IPS-15b (cell line): ENCODE results near the gene ALKAL2.

Source experiments
- H3K27me3 ChIP-seq: one replicate; pipeline ENCODE4 v1.6.1; 2013; ENCODE audit warnings: low read length; ENCODE audit not compliant: control insufficient read depth, insufficient read depth
- H3K36me3 ChIP-seq: one replicate; pipeline ENCODE4 v1.6.1; 2013; ENCODE audit warnings: low read length; ENCODE audit not compliant: control insufficient read depth, insufficient read depth
- H3K4me1 ChIP-seq: one replicate; pipeline ENCODE4 v1.6.1; 2013; ENCODE audit warnings: mild to moderate bottlenecking, low read length; ENCODE audit not compliant: control insufficient read depth, insufficient read depth
- H3K4me3 ChIP-seq: one replicate; pipeline ENCODE4 v1.5.1; 2013; ENCODE audit warnings: low read depth, low read length
- H3K9ac ChIP-seq: one replicate; pipeline ENCODE4 v1.6.1; 2013; ENCODE audit warnings: low read depth, mild to moderate bottlenecking, low read length
- H3K9me3 ChIP-seq: one replicate; pipeline ENCODE4 v1.6.1; 2013; ENCODE audit warnings: mild to moderate bottlenecking, low read length; ENCODE audit not compliant: control insufficient read depth, insufficient read depth

ALKAL2 gene

DNA sequence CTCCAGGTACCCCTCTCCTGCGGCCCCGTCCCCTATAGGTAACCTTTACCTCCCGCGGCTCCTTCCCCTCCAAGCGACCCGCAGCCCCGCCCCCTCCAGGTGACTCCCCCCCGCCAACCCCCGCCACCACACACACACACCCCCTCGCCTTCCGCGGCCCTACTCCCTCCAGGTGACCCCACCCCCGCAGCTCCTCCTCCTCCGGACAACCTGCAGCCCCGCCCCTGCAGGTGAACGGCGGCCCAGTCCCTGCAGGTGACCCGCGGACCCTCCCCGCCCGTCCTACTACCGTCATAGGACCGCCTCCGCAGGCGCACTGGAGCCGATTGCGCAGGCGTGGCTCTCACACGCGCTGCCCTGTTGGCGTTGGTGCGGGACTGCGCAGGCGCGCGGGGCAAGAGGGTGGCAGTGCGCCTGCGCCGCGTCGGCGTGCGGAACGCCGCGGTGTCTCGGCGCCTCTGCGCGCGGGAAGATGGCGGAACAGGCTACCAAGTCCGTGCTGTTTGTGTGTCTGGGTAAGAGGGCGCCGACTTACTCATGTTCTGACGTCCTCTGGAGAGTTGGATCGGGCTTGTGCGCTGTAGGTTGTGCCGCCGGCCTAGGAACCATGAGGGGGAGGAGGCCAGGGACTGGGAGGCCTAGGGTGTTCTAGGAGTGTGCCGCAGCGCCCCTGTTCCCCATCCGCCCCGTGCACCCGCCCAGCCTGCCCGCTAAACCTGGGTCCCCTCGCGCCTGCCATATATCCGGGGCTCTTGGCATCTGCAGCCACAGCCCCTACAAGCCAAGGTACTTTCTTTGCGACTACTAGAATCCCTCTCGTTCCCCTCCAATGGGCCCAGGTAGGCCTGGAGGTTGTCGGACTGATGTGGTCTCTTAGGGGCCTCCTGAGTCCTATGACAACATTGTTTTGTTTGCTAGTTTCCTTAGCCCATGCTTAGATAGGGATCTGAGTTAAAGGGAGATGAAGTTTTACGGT is 23.1 kb downstream of the ALKAL2 start, which contains the start of gene ACP1:
Gene ACP1 (plus strand): TSS at position 455 of the 976 bp plus-strand sequence. CDS start 18 bp downstream, at position 473.
- Histone ChIP-seq H3K27me3 (peaks cover 11% of the 10 kb centered on the region), H3K4me1 (peaks cover 12% of the 10 kb centered on the region), H3K36me3 (no peaks in the 10 kb centered on the region), H3K9ac (peak within 1 kb of the TSS; percentile 87), H3K9me3 (no peaks in the 10 kb centered on the region), H3K4me3 (peak within 1 kb of the TSS; percentile 81)

- Histone ChIP-seq H3K27me3 (peaks cover 11% of the 10 kb centered on the region), H3K4me3 (peak within 1 kb of the TSS; percentile 81), H3K4me1 (peaks cover 12% of the 10 kb centered on the region), H3K9me3 (no peaks in the 10 kb centered on the region), H3K9ac (peak within 1 kb of the TSS; percentile 87), H3K36me3 (no peaks in the 10 kb centered on the region)
Measured at GRCh38 chr2:263774-264492, 24.0 kb downstream of the ALKAL2 start, which contains the start of gene SH3YL1. TSS of gene SH3YL1 (minus strand) at chr2:264032. CDS start at chr2:263984, 48 bp downstream.

DNA sequence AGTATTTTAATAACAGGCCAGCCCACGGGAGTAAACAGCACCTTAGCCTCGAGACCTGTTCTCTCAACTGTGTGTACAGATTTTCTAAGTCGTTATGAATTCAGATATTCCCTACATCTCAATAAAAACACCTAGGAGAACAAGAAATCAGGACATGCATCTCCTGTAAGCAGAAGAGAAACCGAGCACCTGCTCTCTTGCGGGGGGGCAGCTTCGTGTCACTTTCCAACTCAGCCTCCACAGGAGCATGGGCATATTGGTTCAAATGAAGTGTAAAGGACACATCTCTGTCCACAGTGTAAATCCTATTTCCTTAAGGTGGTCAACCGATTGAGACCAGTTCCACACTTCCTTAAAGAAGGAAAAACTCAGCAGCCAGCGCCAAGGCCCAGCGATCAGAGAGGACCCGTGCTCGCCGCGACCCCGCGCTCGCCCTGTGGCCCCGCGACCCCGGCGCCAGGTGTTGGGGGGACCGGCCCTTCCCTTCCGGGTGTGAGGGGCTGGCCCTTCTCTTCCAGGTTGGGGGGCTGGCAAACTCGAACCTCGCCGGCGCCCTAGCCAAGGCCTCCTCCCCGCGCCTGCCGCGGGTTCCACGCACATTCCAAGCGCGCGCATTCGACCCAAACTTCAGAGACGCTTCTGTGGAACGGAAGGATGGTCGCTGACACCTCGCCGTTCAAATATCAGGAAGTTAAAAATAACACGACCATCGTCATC is 24.7 kb downstream of the ALKAL2 start:
- Histone ChIP-seq H3K4me3 (peak overlapping the region; percentile 66), H3K36me3 (no peaks in the 10 kb centered on the region), H3K4me1 (peaks cover 12% of the 10 kb centered on the region), H3K9ac (no peak overlapping the region), H3K9me3 (no peaks in the 10 kb centered on the region), H3K27me3 (peaks cover 11% of the 10 kb centered on the region)

DNA sequence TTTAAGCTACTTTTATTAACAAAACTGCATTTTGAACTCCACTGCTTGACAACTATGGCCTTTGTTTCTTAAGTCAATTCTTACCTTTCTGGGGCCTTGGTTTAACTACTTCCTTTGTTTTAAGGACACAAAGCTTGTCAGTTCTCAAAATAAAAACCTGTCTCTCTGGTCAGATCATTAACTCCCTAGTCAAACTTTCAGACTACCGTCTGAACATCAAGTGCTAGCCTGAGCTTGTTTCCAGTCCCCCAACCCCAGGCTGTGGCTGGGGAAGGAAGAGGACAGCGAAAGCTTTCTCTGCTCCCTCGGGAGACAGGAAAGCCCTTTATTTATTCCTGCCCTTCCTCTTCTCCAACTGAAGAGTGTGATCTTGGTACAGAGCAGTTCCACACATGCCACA is 25.8 kb downstream of the ALKAL2 start:
- Histone ChIP-seq H3K4me3 (peak overlapping the region; percentile 66), H3K4me1 (peaks cover 11% of the 10 kb centered on the region), H3K9me3 (no peaks in the 10 kb centered on the region), H3K27me3 (peaks cover 11% of the 10 kb centered on the region), H3K9ac (no peak overlapping the region), H3K36me3 (no peaks in the 10 kb centered on the region)

GRCh38 chr2:260507-261161 is 27.3 kb downstream of the ALKAL2 start:
- H3K36me3 ChIP-seq: no peaks in the 10 kb centered on the region
- H3K9ac ChIP-seq: no peak overlapping the region
- H3K9me3 ChIP-seq: no peaks in the 10 kb centered on the region
- H3K27me3 ChIP-seq: peaks cover 11% of the 10 kb centered on the region
- peaks cover 2% of the 10 kb centered on the region for H3K4me1 ChIP-seq
- H3K4me3 ChIP-seq: no peak overlapping the region

GRCh38 chr2:259789-260331 is 28.0 kb downstream of the ALKAL2 start:
- H3K4me1 ChIP-seq: peaks cover 2% of the 10 kb centered on the region
- H3K4me3 ChIP-seq: no peak overlapping the region

DNA sequence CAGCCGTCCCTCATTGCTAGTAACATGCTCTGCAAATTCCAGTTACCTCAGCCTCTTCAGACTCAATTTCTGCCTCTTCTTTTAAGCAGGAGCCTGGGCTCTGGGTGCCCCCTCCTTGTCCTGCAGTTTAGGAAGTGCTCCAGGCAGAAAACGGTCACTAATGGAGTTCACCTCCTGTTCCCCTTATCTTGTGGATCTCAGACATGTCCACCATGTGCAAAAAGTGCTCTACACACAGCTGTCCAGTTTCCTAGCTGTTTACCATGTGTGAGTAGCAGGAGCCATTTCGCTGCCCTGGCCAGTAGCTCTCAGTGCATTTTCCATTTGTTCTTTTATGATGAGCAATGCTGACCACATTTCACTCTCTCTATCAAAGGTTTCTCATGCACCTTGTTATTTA is 29.0 kb downstream of the ALKAL2 start:
- H3K9ac ChIP-seq: no peak overlapping the region
- peaks cover 2% of the 10 kb centered on the region for H3K4me1 ChIP-seq
- peaks cover 11% of the 10 kb centered on the region for H3K27me3 ChIP-seq
- no peaks in the 10 kb centered on the region for H3K9me3 ChIP-seq
- H3K36me3 ChIP-seq: no peaks in the 10 kb centered on the region
- H3K4me3 ChIP-seq: no peak overlapping the region

More at GRCh38 chr2:259789-260331, 28.0 kb downstream of the ALKAL2 start:
- Histone ChIP-seq H3K27me3 (peaks cover 11% of the 10 kb centered on the region), H3K36me3 (no peaks in the 10 kb centered on the region), H3K9me3 (no peaks in the 10 kb centered on the region), H3K9ac (no peak overlapping the region)

DNA sequence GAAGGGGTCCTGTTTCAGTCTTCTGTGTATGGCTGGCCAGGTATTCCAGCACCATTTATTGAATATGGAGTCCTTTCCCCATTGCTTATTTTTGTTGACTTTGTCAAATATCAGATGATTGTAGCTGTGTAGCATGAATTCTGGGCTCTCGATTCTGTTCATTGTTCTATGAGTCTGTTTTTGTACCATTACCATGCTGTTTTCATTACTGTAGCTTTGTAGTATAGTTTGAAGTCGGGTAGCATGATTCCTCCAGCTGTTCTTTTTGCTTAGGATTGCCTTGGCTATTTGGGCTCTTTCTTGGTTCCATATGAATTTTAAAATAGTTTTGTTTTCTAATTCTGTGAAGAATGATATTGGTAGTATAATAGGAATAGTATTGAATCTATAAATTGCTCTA is 30.0 kb downstream of the ALKAL2 start:
- no peak overlapping the region for H3K9ac ChIP-seq
- peaks cover 2% of the 10 kb centered on the region for H3K4me1 ChIP-seq
- no peaks in the 10 kb centered on the region for H3K9me3 ChIP-seq

DNA sequence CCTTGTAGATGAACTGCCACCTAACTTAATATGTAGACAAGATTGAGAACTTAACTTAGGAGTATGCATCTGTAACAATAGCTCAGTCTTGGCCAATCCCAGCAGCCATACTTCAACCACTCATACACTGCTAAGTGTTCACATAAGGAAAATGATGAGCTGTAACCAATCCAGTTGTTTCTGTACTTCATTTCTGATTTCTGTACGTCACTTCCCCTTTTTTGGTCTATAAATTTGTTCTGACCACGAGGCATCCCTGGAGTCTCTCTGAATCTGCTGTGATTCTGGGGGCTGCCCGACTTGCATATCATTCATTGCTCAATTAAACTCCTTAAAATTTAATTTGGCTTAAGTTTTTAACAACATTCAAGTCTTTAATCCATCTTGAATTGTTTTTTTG is 30.5 kb downstream of the ALKAL2 start:
- Histone ChIP-seq H3K9me3 (no peaks in the 10 kb centered on the region), H3K9ac (no peak overlapping the region), H3K27me3 (peaks cover 2% of the 10 kb centered on the region), H3K4me3 (no peak overlapping the region), H3K36me3 (no peaks in the 10 kb centered on the region), H3K4me1 (no peaks in the 10 kb centered on the region)

More for the DNA sequence above, 30.0 kb downstream of the ALKAL2 start:
- Histone ChIP-seq H3K4me3 (no peak overlapping the region), H3K27me3 (peaks cover 6% of the 10 kb centered on the region), H3K36me3 (no peaks in the 10 kb centered on the region)

DNA sequence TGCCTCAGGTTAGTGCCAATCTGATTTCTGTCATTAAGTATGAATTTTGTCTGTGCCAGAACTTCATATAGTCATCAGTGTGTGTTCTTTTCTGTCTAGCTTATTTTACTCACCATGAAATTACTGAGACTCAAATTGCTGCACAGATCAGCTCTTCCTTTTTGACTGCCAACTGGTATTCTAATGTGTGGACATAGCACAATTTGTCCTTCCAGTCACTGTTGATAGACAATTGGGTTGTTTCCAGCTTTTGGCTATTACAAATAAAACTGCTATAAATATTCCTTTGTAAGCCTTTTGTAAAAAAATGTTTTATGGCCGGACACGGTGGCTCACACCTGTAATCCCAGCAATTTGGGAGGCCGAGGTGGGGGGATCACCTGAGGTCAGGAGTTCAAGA is 31.8 kb downstream of the ALKAL2 start:
- Histone ChIP-seq H3K9ac (no peak overlapping the region), H3K27me3 (no peaks in the 10 kb centered on the region), H3K4me1 (no peaks in the 10 kb centered on the region), H3K4me3 (no peak overlapping the region), H3K36me3 (no peaks in the 10 kb centered on the region), H3K9me3 (no peaks in the 10 kb centered on the region)

GRCh38 chr2:255195-255594 is 32.7 kb downstream of the ALKAL2 start:
- H3K36me3 ChIP-seq: no peaks in the 10 kb centered on the region
- H3K27me3 ChIP-seq: no peaks in the 10 kb centered on the region
- H3K4me3 ChIP-seq: no peak overlapping the region
- no peak overlapping the region for H3K9ac ChIP-seq
- no peaks in the 10 kb centered on the region for H3K4me1 ChIP-seq
- no peaks in the 10 kb centered on the region for H3K9me3 ChIP-seq
